Middle frontal gyrus (tissue), 1 donor: Measurements from ENCODE around the gene IMMP2L.

ENCODE experiments used
- DNase-seq: peaks from one replicate; pipeline ENCODE4 v3.0.0-alpha.2; 2015; ENCODE audit warnings: low spot score; ENCODE audit errors: extremely low spot score

The IMMP2L gene

DNA sequence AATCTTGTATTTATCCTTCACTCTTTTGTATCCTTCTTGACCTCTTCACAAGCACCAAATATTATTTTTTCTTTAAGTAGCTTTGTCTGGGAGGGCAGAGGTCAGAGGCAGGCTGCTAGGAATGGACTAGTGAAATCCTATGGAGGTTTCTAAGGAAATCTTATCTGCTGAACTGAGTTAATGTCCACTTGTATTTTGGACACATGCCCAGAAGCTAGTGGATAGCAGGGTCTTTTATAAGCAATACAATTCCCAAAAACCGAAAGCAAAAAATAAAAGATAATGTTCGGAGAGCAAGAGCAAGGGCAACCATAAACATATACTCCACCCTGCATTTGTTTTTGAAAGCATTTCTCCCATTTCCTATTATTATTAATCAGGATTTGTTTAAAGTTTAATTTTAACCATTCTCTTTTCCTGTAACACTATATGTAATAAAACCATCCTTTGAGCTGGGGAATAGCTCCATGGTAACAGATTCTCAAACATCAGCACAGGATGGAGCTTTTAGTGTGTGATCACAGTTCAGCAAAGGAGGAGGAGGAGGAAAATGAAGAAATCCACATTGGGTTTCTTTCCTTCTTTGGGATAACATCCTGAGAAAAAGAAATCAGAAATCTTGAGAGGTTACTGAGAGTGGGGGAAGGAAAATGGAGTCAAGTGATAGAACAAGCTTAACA lies 799.6 kb downstream of the IMMP2L start:
- no peak for DNase-seq

DNA sequence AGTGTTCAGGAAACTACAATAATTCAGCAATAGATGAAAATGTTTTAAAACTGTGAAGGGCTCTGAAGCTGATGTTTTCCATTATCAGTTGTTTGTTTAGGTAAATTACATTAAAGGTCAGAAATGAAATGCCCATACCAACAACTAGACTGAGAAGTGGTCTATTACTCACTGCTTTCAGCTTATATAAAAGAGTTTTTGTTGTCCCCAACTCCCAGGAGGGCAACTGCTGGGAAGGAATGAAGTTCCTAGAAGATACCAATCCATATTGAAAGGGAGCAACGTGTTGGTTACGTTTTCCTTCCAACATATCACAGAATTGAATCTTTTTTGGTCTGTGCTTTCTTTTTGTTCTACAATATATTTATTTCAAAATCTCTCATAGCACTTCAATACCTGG lies 802.0 kb downstream of the IMMP2L start:
- no peak for DNase-seq

DNA sequence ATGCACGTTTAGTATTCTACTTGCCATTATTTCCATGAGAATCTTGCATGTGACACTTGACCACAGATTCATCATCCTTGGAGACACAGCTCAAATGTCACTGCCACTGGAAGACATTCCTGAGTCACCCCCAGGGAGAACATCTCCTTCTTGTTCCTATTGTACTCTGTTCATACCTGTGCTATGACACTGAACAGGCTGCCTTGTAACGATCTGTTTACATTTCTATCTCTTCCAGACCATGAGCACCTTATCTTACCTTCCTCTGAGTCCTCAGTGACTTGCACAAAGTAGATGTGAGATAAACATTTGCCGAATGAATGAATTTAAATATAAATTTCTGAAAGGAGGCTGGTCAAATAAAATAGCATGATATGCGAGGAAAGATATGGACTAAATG lies 803.2 kb downstream of the IMMP2L start:
- no peak for DNase-seq

DNA sequence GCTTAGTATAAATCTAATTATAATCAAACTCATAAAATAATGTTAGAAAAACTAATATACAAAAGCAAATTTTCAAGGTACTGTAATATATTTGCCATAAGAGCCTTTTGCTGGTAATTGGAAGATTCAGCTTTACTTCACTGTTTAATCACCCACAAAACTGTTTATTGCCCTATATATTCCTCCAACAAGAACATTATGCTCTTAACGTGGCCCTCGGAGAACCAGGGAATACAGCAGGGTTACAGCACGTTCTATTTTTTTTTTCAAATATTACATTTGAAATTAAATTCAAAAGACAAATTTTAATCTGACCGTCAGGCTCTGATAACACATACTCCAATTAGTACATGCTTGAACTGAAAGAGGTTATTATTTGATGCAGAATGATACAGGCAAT lies 807.6 kb downstream of the IMMP2L start:
- no peak for DNase-seq

DNA sequence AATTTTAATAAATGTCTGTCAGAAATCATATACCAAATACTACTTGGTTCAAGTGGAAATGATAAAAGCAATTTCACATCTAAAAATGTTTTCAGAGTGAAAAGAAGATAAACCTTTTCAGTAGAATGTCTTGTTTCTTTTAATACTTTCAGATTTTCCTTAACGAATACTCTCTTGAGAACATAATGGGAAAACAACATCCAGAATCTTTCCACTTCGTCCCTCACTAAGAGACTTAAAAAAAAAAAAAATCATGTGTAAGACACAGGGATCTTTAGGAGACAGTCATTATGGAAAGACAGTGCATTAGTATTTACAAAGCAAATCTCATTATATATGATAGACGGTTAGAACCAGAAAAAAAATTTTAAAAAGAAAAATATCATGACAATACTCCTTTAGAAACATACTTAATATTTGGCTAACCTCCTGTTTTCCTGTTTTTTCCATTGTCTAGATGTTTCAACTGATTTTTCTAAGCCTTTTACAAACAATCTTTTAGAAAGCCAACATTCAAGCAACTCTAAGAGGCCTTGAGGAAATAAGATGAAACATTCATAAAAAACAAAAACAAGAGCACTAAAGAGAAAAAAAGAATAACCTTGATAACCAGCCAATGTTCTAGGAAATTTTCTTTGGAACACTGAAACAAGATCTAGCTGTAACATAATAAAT lies 811.2 kb downstream of the IMMP2L start:
- DNase-seq: no peak

DNA sequence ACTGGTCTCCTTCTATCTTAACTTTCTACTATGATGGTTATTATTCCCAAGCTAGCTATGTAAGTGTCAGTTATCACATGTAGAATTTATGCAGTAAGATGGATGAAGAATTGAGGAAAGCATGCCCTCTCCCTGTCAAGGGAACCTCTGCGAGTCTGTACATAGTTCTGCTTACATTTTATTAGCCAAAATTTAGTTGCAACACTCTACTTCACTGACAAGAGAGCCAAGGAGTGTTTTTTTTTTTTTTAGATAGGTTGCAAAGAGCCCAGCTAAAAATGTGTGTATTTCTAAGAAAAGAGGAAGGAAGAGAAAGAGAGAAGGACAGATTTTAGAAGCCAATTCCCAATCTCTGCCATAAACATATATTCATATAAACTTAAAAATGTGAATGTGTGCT lies 829.1 kb downstream of the IMMP2L start:
- no peak for DNase-seq

DNA sequence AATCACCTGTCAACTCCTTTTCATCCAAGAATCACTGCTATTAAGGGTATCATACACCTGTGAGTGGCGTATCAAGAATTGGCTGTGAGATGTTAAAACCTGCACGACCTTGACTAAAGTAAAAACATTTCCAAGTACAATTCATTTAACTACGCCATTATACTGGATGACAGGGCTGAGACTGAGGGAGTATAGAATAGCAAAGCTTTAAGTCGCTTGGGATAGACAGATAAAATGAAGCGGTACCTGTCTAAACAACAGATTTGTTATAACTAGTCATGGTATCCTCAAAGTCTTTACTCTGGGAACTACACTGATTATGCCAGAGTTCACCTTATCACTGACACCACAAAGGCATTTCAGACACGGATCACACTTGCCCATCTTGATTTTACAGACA lies 837.5 kb downstream of the IMMP2L start:
- no peak for DNase-seq

DNA sequence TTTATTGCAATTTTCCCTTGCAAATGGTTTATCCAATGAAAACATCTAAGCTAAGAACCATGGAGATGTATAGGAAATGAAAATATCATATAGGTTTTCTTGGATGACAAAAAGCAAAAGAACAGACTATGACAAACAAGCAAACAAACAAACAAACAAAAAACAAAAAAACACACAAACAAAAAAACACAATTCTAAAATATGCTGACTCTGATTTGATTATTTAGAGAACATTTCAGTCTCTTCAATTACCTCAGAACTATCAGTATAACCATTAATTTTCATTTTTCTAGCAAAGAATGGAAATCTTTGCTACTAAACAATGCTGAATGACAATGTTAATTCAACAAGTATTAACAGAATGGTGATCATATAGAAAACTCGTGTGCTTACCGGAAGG lies 840.9 kb downstream of the IMMP2L start:
- DNase-seq: no peak

DNA sequence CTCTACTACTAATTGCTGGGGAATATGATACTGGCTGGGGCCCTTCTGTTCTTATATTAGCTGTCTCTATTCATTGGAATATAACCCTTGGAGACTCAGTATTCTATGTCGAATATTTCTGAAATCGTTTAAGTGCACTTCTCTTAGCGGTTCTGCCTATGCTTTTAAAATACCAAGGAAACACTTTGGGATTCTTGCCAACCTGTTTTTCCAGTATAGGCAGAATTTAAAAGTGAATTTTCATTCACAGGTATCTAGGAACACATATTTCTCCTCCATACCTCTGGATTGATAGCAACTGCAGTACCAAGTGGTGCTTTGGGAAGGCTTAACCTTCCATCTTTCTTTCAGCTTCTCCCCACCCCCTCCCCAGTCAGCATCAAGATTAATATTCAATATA lies 841.7 kb downstream of the IMMP2L start:
- no peak for DNase-seq

DNA sequence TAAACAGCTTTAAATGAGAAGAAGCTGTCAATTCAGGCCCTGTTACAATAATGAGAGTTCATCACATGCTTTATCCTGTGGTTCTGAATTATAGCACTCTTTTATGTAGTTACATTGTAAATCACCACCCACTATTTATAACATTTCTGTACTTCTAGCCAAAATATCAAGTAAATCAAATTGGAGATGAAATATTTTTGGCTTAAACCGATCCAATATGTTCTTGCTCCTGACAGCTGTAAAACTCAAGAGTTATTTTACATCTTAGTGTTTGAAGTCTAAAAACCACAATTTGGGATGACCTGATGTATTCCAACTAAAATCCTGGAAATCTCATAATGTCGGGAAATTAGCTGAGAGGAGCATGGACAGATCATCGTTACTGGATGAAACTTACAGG lies 842.6 kb downstream of the IMMP2L start:
- DNase-seq: no peak

DNA sequence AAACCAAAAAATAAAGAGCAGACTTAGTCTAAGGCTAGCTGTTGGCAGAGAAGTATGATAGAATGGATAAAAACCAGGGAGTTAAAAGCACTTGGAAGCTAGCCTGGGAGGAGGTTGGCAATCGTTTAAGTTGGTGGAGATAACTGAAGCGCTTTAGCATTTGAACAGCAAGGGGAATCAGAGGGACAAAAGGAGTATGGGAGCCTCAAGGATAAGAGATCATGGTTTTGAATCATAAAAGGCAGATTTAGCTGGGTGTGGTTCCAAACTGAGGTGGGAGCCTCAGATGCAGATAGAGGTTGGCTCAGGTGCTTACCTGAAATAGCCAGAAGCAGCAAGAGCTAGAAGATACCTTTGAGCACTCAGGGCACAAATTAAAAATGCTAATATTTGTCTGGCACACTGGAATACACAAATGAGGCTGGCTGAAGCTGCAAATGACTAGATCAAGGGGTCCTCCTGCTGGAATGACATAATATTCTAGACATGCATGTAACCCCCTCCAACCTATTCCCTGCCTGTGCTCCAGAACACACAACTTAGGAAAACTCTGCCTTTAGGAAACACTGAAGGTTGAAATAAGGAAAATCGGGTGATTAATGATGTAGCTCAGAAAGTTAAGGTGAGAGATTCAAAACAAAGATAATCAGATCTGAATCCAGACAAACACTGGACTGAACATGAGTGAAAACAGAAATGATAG lies 843.6 kb downstream of the IMMP2L start:
- no peak for DNase-seq

DNA sequence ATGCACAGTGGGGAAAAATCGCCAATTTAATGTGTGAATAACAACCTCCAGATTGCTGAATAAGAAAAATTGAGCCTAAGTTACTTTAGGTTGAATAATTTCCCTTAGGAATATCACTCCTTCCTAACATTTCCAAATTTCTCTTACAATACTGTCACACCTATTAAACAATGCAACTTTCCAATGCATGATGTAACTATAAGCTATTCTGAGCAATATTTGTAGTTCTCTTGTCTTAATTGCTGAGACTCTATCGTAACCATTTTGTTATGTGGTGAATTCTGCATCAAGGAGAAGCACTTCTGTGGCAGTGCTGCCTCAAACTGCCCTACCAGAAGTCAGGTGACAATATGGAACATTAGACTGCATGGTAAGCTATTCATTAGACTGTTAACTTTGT lies 858.1 kb downstream of the IMMP2L start:
- no peak for DNase-seq

DNA sequence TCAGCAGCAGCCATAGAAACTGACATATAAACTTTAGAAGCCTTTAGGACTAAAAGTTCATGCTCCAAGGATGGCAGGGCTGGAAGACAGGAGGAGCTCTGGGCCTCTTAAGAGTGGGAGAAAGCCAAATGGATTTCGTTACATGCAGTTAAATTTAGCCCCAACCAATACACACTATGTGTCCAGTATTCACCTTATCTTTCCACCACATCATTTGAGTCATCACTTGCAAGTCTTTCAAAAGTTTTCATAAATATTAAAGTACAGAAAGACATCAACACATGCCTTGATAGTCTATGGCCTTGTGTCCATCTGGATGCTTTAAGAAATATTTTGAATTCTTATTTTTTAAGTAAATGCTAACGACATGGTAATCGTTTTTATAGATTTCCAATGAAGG lies 863.7 kb downstream of the IMMP2L start:
- DNase-seq: no peak

DNA sequence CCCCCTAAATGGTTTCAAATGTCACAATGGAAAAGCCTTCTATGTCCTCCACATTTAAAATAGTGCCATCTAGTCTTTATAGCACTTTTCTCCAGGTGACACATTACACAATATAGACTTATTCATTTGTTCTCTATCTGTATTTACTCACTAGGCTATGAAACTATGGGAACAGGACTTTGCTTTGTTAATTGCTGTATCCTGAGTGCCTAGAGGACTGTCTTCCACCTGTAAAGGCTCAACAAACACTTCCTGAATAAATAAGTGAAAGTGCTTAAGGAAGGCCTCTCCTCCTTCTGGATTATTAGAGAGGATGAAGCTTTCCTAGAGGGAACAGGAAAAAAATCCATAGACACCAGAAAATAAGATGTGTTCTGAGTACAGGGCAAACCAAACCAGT lies 868.9 kb downstream of the IMMP2L start:
- no peak for DNase-seq

DNA sequence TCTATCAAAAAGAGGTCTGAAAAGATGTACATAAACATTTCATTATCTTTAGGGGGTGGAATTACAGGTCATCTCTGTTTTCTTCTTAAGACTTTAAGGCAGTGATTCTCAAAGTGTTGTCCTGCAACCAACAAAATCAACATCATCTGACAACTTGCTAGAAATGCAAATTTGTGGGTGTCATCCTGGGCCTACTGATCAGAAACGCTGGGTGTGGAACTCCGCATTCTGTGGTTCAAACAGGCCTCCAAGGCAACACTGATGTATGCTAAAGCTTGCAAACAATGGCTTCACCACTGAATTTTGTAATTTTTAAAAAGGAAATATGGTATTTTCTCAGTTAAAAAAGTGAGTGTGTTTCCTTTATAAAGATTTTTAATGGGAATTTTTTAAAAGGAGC lies 873.4 kb downstream of the IMMP2L start:
- DNase-seq: no peak

DNA sequence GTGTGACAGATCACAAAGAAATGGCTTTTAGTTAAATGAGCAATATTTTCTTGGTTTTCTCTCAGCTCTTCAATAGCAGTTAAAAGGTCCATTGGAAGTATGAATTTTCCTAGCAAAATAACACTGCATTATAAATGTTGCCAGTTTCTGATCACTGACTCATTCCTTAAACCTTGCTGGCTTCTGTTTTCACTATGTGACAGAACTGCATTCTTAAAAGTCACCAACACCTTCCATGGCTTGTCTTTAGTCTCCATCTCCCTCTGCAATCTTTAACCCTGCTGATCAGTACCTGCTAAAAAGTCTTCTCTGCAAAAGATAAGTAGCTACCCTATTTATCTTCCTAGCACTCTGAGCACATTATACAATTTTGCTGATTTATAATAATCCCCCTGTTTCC lies 876.4 kb downstream of the IMMP2L start:
- DNase-seq: no peak

DNA sequence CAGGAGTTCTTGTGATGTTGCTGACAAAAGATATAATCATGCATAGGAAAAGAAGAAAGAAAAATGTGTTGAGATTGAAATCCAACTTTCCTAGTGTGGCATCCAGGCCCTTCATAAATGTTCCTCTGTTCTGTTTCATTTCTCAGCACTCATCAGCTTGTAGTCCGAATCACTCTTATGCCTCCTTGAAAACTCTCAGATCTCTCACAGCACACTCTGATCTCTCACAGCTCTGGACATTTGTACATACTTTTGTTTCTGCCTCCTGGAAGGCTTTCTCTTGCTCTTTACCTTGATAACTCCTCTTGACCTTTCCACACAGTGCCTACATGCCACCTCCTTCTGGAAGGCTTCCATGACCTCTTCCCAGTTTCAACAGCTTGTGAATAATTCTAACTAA lies 880.4 kb downstream of the IMMP2L start:
- DNase-seq: no peak

DNA sequence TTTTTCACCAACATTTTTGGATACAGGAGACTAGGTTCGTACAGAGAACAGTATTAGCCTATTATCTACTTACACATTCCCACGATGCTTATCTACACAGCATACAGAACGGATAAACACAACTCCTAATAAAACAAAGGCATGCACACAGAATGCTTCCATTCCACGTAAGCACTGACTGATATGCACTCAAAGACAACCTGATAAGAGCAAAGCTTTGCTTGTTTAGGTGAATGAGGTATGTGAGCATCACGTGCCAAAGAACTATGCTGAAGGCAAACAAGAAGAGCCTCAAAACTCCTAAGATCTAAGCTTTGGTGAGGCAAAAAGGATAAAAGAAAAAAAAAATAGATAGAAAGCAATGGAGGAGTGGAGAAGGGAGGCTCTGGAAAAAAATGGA lies 884.9 kb downstream of the IMMP2L start:
- no peak for DNase-seq

DNA sequence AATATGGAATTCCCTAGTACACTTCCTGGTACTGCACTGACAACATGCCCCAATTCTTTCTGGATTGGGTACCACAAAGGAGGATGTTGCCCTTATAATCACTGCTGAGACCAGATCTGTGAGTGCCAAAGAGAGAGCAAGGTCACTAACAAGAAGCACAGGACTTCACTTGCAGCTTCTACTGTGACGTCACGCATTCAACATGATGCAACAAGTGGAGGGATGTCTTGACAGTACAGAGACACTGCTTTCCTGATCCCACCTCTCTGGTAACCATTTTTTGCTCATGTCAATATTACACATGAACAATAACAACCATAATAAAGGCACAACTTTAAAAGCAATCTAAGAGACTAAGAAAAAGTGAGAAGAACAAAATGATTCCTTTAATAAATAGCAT lies 885.5 kb downstream of the IMMP2L start:
- DNase-seq: no peak

DNA sequence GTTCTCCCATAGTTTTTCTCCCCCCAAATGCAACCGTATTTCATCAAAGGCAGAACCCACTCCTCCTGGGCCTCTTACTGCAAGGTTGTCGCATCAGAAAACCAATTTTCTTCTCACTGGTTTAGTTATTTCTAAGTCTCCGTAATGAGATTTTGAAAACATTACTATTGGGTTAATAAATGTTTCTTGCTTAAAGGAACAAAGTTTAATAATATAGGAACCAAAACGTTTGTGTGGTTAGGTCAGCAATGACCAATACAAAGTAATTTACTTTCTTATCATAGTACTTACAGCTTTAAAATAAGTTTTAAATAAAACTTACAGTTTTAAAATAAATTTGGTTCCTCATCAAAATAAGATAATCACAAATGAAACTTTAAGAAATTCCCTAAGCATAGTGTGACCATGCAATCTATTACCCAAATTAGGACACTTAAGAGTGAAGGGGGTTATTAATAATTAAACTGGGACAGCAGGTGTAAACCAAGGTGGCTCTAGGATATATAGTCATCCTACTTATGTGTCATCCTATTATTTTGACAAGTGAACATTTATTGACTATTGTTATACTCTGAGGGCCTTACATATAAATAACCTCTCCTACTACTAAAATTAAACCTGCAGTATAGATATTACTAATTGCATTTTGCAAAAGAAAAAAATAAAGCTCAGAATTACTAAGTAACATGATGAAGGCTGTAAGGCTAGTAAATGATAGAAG lies 886.7 kb downstream of the IMMP2L start:
- no peak for DNase-seq

DNA sequence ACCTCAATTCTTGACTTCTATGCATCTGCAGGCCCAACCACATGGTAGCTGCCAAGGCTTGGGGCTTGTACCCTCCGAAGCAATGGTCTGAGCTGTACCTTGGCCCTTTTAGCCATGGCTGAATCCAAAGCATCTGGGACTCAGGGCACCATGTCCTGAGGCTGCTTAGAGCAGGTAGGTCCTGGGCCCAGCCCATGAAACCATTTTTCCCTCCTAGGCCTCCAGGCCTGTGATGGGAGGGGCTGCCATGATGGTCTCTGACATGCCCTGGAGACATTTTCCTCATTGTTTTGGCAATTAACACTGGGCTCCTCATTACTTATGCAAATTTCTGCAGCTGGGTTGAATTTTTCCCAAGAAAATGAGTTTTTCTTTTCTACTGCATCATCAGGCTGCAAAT lies 889.1 kb downstream of the IMMP2L start:
- DNase-seq: no peak

DNA sequence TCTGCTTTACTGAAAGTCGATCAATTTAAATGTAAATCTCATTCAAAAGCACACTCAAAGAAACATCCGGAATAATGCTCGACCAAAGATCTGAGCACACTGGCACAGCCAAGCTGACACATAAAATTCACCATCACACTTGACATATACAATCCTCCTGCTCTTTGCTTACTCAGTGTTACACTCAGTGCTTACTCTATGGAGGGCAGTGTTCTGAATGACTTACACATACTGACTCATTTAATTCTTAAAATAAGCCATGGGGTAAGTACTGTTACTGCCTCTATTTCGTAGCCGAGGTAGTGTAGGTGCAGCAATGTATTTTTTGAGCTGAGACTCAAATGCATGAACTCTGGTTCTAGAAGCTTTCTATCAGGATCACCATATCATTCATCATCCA lies 892.9 kb downstream of the IMMP2L start:
- no peak for DNase-seq
